NCI-H2029 treated with DMSO at 0.1 percent for 48 hours (cell line): ENCODE data around the gene EOLA1.
"Not testable (repeated sequence)": the region's sequence is repeated elsewhere in the genome, so short reads cannot be mapped to it uniquely, and the experiment has no call there.

Experiments
- DNase-seq: peaks from one replicate; lab custom pipeline; 2025; lab: John Stamatoyannopoulos, UW

Gene EOLA1

GRCh38 chrX:149513825-149514428, 26.9 kb upstream of the EOLA1 start:
- no peak for DNase-seq

- DNase-seq = no peak
These were observed 24.7 kb upstream of the EOLA1 start for GRCh38 chrX:149515954-149516602.

DNA sequence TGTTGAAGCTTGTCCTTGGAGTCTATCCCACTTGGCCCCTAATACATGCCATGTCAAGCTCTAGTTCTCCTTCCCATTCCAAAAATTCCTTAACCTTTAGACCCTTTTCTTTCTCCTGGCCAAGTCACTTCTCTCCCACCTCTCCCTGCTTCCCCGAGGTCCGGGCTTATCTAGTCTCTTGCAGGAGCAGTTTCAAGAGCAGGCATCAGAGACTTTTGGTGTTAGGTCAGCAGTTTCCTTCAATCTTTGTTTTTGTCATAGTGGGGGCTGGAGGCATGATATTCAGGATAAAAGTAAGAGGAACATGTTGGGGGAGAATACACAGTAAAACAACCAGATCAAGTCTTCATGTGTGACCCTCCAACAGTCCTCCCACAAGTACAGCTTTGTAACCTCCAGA, 24.2 kb upstream of the EOLA1 start:
- DNase-seq = no peak

DNA sequence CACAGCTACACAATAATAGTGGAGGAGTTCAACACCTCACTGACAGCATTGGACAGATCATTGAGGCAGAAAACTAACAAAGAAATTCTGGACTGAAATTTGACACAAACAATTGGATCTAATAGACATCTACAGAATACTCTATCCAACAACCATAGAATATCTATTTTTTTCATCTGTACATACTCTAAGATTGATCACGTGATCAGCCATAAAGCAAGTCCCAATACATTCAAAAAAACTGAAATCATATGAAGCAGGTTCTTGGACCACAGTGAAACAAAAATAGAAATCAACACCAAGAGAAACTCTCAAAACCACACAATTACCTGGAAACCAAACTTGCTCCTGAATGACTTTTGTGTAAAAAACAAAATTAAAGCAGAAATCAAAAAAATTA, 23.5 kb upstream of the EOLA1 start:
- DNase-seq = no peak

GRCh38 chrX:149518236-149518635, 22.6 kb upstream of the EOLA1 start:
- no peak for DNase-seq

GRCh38 chrX:149520636-149521277, 20.1 kb upstream of the EOLA1 start:
- not testable (repeated sequence) for DNase-seq

GRCh38 chrX:149521438-149521837, 19.4 kb upstream of the EOLA1 start:
- DNase-seq = no peak

DNA sequence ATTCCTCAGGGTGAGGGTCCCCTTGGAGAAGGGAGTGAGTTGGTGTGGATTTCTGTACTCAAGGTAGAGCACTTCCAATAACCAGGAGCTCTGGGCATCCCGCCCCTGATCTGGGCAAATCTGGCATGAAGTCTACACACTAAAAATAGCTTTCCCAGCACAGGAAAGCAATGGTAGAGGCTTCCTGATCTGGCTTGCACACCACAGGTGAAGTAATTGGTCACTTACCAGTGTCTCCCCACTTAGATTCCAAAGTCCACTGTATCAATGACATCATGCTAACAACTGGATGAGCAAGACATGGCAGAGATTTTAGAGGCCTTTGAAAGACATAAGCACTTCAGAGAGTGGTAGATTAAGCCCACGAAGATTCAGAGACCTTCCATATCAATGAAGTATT, 17.9 kb upstream of the EOLA1 start:
- no peak for DNase-seq

GRCh38 chrX:149525389-149525788, 15.4 kb upstream of the EOLA1 start:
- not testable (repeated sequence) for DNase-seq

DNA sequence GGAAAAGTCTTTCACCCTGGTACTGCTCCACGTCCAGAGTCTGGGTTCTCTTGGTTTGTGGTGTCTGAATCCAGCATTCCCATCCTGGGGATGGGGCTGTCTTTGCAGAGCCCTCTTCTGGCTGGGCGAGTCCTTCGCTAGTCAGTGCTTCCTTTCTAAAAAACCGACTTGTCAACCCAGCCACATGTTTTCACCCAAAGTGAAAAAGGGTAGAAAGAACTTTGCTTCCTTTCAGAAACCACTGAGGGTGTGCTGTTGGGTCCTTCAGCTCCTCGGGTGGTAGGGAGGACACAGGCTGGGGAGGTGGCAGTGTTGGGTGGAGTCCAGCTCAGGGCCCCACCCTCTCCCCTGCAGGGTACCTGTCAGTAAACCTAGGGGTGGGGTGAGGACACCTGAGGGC, 14.9 kb upstream of the EOLA1 start:
- DNase-seq = not testable (repeated sequence)

- DNase-seq = not testable (repeated sequence)
These were observed 14.3 kb upstream of the EOLA1 start for GRCh38 chrX:149526318-149527033.

DNA sequence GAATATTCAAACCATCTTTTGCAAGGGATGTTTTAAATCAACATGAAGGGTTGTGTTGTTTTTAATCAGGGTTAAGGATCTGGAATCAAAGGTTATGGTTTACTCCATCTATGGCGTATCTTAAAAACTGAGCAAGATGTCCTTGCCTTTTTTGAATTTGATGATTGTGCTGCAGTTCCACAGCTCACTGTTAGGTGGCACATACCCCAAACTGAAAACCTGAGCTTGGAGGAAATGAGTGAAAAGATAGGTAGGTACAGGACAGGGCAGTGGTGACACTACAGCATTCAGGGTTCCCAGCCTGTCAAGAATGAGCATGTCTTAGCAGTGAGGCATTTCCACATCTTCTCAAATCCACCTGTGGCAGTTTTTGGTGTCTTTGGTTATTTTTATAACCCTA, 13.1 kb upstream of the EOLA1 start:
- no peak for DNase-seq

DNA sequence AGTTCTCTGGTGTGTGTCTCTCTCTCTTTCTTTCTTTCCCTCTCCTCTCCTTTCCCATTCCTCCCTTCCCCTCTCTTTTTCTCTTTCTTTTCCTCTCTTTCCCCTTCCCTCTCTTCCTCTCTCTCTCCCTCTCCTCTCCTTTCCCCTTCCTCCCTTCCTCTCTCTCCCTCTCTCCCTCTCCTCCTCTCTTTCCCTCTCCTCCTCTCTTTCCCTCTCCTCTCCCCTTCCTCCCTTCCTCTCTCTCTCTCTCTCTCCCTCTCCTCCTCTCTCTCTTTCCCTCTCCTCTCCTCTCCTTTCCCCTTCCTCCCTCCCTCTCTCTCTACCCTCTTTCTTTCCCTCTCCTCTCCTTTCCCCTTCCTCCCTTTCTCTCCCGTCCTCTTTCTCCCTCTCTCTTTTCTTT, 12.4 kb upstream of the EOLA1 start:
- no peak for DNase-seq

- DNase-seq = no peak
These were observed 9.2 kb upstream of the EOLA1 start for GRCh38 chrX:149531599-149531998.

DNA sequence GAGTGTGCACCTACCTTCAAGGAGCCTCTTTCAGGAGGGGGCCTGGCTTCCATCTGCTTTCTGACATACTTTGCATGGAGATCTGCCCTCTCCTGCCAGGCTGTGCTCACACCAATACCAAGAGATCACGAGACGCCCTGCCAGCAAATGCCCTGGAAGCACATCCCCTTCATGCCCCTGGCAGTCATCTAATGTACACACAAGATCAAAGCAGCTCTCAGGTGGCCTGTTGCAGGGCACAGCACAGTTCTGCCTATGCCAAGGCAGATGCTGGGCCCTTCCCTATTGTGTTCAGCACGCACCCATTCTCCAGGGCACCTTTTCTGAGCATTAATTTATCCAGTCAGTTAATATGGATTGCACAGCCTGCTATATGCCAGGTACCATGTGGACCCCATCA, 7.9 kb upstream of the EOLA1 start:
- not testable (repeated sequence) for DNase-seq

DNA sequence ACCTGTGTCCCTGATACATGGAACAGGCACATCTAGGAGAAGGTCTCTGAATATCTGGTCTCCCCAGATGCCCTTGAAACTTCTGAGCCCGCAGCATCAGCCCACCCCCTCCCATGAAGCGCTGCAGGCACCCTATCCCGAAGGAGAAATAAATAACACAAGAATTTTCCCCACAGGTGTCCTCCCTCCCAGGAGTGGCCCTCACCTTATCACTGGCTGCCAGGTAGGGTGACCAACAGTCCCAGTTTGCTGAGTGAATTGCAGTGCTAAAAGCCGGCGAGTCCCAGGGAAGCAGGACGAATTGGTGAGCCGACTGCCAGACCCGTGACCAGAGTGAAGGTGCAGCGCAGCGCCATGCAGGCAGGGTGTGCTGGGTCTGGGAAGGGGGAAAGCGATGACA, 6.8 kb upstream of the EOLA1 start:
- DNase-seq = not testable (repeated sequence)

DNA sequence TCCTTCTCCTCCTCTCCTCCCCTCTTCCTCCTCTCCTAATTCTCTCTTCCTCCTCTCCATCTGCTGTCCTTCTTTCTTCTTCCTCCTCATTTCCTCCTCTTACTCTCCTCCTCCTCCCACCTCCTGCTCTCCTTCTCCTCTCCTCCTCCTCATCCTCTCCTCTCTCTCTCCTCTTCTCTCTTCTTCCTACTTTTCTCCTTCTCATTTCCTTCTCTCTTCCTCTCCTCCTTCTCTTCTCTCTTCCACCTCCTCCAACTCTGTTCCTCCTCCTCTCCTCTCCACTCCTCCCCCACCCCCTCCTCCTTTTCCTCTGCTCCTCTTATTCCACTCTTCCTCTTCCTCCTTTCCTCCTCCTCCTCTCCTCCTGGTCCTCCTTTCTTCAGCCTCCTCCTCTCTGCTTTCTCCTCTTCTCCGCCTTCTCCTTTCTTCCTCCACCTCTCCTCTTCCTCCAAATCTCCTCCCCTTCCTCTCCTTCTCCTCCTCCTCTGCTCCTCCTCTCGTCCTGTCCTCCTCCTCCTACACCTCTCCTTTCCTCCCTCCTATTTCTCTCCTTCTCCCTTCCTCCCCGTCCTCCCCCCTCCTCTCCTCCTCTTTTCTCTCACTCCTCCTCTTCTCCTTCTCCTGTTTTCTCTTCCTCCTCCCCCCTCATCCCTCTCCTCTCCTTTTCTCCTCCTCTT, 5.7 kb upstream of the EOLA1 start:
- not testable (repeated sequence) for DNase-seq

GRCh38 chrX:149537474-149537873, 3.3 kb upstream of the EOLA1 start:
- not testable (repeated sequence) for DNase-seq

GRCh38 chrX:149539283-149540130, 1.3 kb upstream of the EOLA1 start:
- DNase-seq = peak; percentile 65

GRCh38 chrX:149540131-149540620, 636 bp upstream of the EOLA1 start:
- peak; percentile 65 for DNase-seq

DNA sequence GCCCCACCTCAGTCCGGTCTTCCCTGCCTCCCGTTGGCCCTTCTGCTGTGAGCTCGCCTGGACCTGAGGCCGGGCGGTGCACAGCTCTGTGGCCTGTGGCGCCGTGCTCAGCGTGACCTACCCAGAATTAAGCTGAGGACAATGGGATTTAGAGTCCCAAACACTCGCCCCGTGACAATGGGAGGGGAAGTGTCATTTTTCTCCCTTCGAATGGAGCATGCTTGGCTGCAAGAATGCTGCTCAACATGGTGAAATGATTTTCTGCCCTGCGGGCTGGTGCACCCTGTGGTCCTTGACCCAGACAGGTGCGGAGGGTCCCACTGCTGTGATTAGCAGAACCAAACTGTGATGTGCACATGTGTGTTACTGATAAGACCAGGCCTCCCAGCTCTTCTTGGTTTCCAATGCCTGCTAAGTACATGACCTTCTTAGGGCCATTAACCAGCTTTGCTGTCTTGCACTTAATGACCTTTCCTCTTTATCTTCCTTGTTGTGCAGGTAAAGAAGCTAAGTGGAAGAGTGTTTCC, 772 bp downstream of the EOLA1 start:
- DNase-seq = no peak
